Measurements from ENCODE around the gene CTDSPL.

Gene CTDSPL

GRCh38 chr3:37892927-37893600 is 31.4 kb downstream of the CTDSPL start:
- no peak for DNase-seq

GRCh38 chr3:37896827-37897226 is 35.1 kb downstream of the CTDSPL start:
- no peak for DNase-seq

- DNase-seq = no peak
These were observed 36.1 kb downstream of the CTDSPL start for GRCh38 chr3:37897763-37898162.

- DNase-seq = no peak
These were observed 36.7 kb downstream of the CTDSPL start for GRCh38 chr3:37898424-37898823.

GRCh38 chr3:37899101-37899707 is 37.5 kb downstream of the CTDSPL start:
- no peak for DNase-seq

- no peak for DNase-seq
These were observed 38.1 kb downstream of the CTDSPL start for GRCh38 chr3:37899711-37900306.

- no peak for DNase-seq
These were observed 40.0 kb downstream of the CTDSPL start for GRCh38 chr3:37901721-37902120.

- no peak for DNase-seq
These were observed 41.0 kb downstream of the CTDSPL start for GRCh38 chr3:37902674-37903073.

- no peak for DNase-seq
These were observed 41.6 kb downstream of the CTDSPL start for GRCh38 chr3:37903320-37903719.

- DNase-seq = no peak
These were observed 42.1 kb downstream of the CTDSPL start for GRCh38 chr3:37903734-37904133.

GRCh38 chr3:37904601-37905000 is 42.9 kb downstream of the CTDSPL start:
- DNase-seq = no peak

- no peak for DNase-seq
These were observed 43.7 kb downstream of the CTDSPL start for GRCh38 chr3:37905346-37905745.

- peak in 1 of 2 experiments; percentile 27 for DNase-seq
These were observed 44.5 kb downstream of the CTDSPL start for GRCh38 chr3:37905987-37906674.

GRCh38 chr3:37906734-37907282 is 45.1 kb downstream of the CTDSPL start:
- no peak for DNase-seq

GRCh38 chr3:37907371-37907770 is 45.7 kb downstream of the CTDSPL start:
- no peak for DNase-seq

- peak; percentile 45 to 67 for DNase-seq
These were observed 46.2 kb downstream of the CTDSPL start for GRCh38 chr3:37907906-37908305.

- no peak for DNase-seq
These were observed 47.6 kb downstream of the CTDSPL start for GRCh38 chr3:37909067-37909911.

- no peak for DNase-seq
These were observed 49.2 kb downstream of the CTDSPL start for GRCh38 chr3:37910671-37911400.

GRCh38 chr3:37912052-37912733 is 50.5 kb downstream of the CTDSPL start:
- no peak for DNase-seq

GRCh38 chr3:37913522-37913921 is 51.8 kb downstream of the CTDSPL start:
- no peak for DNase-seq

- no peak for DNase-seq
These were observed 55.0 kb downstream of the CTDSPL start for GRCh38 chr3:37916685-37917084.

Data from cerebellar nuclear complex (tissue), 1 donor.